Mucosa of descending colon (tissue), 3 donors: ENCODE data around the gene PPP2R1B. TPM values are rescaled to one million over a fixed set of nuclear protein-coding genes. Genes with fewer than 3 reads are reported as not detected.

Source experiments
- ATAC-seq: fragments of 200-7000 bp; cut with Tn5 transposase; one replicate; pipeline ENCODE4 v1.9.1; 2020; ENCODE audit warnings: mild to moderate bottlenecking, moderate library complexity
- DNase-seq, 3 donors: peaks; one replicate each; pipeline ENCODE4 v3.0.0-alpha.2; 2020
- H3K36me3 ChIP-seq: fragments of 200-600 bp; one replicate; pipeline ENCODE4 v1.8.0; 2021; ENCODE audit warnings: low read depth, mild to moderate bottlenecking
- H3K4me1 ChIP-seq: fragments of 200-600 bp; one replicate; pipeline ENCODE4 v1.8.0; 2021; ENCODE audit warnings: low read depth, mild to moderate bottlenecking
- H3K4me3 ChIP-seq: fragments of 200-600 bp; one replicate; pipeline ENCODE4 v1.8.0; 2021; ENCODE audit warnings: mild to moderate bottlenecking
- H3K9me3 ChIP-seq: fragments of 200-600 bp; one replicate; pipeline ENCODE4 v1.8.0; 2021; ENCODE audit warnings: mild to moderate bottlenecking
- CTCF ChIP-seq: fragments of 200-600 bp; IDR thresholded peaks from one replicate; pipeline ENCODE4 v1.8.0; 2022; ENCODE audit warnings: antibody characterized with exemption, mild to moderate bottlenecking
- intact Hi-C, 2 donors: fragments of 100-400 bp; cut with DNase I in 1 of 2; cut with micrococcal nuclease in 1 of 2; formaldehyde crosslinking; loops; one replicate each; pipeline versions ENCODE4 v1.11.0 to v1.11.1; 2022; cut with DNase I, micrococcal nuclease
- total RNA-seq, 3 donors: library from RNA; stranded (reverse); fragmentation: NEBNext Ultra II Directional in 2 of 3; extraction: Animal tissue kit (Norgen Biotek cat#: 25700) in 2 of 3; gene quantifications; one replicate each; pipeline versions ENCODE4 v1.2.1 to v1.2.4, GENCODE V29; 2021 to 2023
- donor health status: DM: no; HTN: no; CAD: no; lungs with moderate emphysema.
- donor health status: DM: no; HTN: no; CAD: no.
- donor health status: DM: no; HTN: yes; CAD: no.

PPP2R1B gene
- total RNA-seq, 3 donors from 2014 or later, result 28.5 to 48.5 (median 47.0) TPM

DNA sequence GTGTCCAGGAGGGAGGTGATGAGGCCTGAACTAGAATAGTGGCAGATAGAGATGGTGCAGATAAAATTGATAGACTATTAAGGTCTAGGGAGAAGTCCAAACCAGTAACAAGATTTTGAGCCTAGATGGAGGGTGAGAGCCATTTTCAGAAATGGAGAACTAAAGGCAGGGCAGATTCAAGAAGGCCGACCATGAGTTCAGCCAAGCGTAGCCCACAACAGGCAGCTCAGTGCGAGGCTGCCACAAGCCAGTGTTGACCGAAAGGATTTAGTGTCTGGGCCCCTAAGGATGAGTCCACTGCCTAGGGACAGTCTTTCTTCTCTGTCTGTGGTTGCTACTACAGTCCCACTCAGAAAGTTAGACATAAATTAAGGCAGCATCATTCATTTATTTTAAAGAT is 51.7 kb downstream of the PPP2R1B start:
- ATAC-seq (no peak), DNase-seq (no peak)
- no peak for TF ChIP-seq CTCF
- Histone ChIP-seq H3K36me3 (no peaks in the 10 kb centered on the region), H3K4me3 (no peak overlapping the region), H3K4me1 (peaks cover 13% of the 10 kb centered on the region), H3K9me3 (no peaks in the 10 kb centered on the region)
- intact Hi-C loops, result no loop called here

GRCh38 chr11:111707691-111708067 is 58.5 kb downstream of the PPP2R1B start:
- H3K4me1 ChIP-seq, result peaks cover 6% of the 10 kb centered on the region
- H3K9me3 ChIP-seq, result no peaks in the 10 kb centered on the region
- no peak for TF ChIP-seq CTCF
- intact Hi-C loops, result no loop called here
- DNase-seq (no peak), ATAC-seq (no peak)
- no peaks in the 10 kb centered on the region for H3K36me3 ChIP-seq
- no peak overlapping the region for H3K4me3 ChIP-seq

GRCh38 chr11:111707039-111707690 is 59.0 kb downstream of the PPP2R1B start:
- Histone ChIP-seq H3K9me3 (no peaks in the 10 kb centered on the region), H3K36me3 (no peaks in the 10 kb centered on the region), H3K4me1 (peaks cover 6% of the 10 kb centered on the region), H3K4me3 (no peak overlapping the region)
- ATAC-seq (peak; percentile 76), DNase-seq (peak in 1 of 3 donors; percentile 41)
- intact Hi-C loops, result no loop called here
- no peak for TF ChIP-seq CTCF

DNA sequence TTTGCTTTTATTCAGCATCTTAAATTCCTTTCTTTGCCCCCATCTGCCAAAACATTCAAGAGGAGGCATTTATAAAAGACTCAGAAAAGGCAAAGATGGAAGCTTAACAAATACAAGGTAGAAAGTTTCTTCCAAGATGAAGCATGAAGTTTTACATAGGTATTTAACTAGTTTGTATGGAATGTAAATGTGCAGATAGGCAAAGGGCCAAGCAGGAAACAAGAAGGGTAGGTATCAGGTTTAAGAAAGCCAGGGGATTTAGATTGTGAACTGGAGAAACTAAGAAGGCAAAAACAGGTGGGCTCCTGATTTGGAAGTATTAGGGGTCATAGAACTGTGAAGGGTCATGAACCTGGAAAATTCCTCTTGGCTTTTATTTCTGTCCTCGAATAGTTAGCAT is 62.6 kb downstream of the PPP2R1B start:
- Histone ChIP-seq H3K36me3 (no peaks in the 10 kb centered on the region), H3K4me3 (no peak overlapping the region), H3K4me1 (peaks cover 6% of the 10 kb centered on the region), H3K9me3 (no peaks in the 10 kb centered on the region)
- no peak for TF ChIP-seq CTCF
- ATAC-seq, result peak; percentile 39
- intact Hi-C loops, result no loop called here
- no peak for DNase-seq

DNA sequence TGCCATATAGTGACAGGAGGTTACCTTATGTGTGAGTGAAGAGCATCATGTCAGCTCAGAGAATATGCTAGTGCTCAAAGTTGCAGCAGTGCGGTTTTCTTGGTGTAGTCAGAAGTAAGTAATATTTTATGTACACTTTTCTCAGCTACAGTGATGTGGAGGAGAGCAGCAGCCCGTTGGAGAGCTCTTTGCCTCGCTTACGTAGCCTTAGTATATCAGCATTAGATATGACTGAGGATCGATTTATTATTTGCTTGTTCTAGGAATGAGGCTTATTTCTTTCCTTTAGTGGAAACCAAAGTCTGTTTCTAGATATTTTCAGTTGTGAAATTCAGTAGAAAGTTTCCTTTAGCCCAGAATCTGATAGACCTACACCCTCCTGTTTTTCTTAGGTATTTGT is 63.6 kb downstream of the PPP2R1B start:
- Histone ChIP-seq H3K36me3 (no peaks in the 10 kb centered on the region), H3K9me3 (no peaks in the 10 kb centered on the region), H3K4me1 (peaks cover 6% of the 10 kb centered on the region), H3K4me3 (no peak overlapping the region)
- ATAC-seq (no peak), DNase-seq (no peak)
- intact Hi-C loops, result no loop called here
- TF ChIP-seq CTCF, result no peak

GRCh38 chr11:111700162-111700561 is 66.0 kb downstream of the PPP2R1B start:
- DNase-seq, result no peak
- no peaks in the 10 kb centered on the region for H3K9me3 ChIP-seq
- no peaks in the 10 kb centered on the region for H3K36me3 ChIP-seq
- intact Hi-C loops, result no loop called here
- no peak for TF ChIP-seq CTCF
- H3K4me1 ChIP-seq, result no peaks in the 10 kb centered on the region
- no peak for ATAC-seq
- H3K4me3 ChIP-seq, result no peak overlapping the region
